ENCODE results near the gene CD44.

GRCh38 chr11:35143297-35144135, 4.5 kb downstream of the CD44 start:
- TF ChIP-seq POLR2A (IDR thresholded peaks at IDR 0.05) = no peak
- TF ChIP-seq CTCF (IDR thresholded peaks at IDR 0.05 in 4 of 5, conservative IDR thresholded peaks at IDR 0.05 in 1 of 5) = no peak

All from gastrocnemius medialis (tissue), 4 donors.